Gastrocnemius medialis (tissue), 4 donors: ENCODE measurements around the gene VAC14.

Experiments used
- POLR2A ChIP-seq, 2 donors: fragments of 450-650 bp; IDR thresholded peaks; one replicate each; pipeline ENCODE4 v1.6.1; 2017; ENCODE audit warnings: antibody characterized with exemption in 2 of 2, mild to moderate bottlenecking in 2 of 2, moderate library complexity in 2 of 2
- TF ChIP-seq, protein P1 (sequence below), 5 experiments: fragments of 450-650 bp in 3 of 5; fragments of 200-600 bp in 2 of 5; sonication (generic) in 2 of 5; IDR thresholded peaks in 4 of 5; conservative IDR thresholded peaks in 1 of 5; 1 replicate in 4 of 5; 2 replicates in 1 of 5; pipeline ENCODE4 v1.5.1; 2016 to 2019; ENCODE audit warnings: antibody characterized with exemption in 5 of 5, mild to moderate bottlenecking in 3 of 5, moderate library complexity in 3 of 5

DNA sequence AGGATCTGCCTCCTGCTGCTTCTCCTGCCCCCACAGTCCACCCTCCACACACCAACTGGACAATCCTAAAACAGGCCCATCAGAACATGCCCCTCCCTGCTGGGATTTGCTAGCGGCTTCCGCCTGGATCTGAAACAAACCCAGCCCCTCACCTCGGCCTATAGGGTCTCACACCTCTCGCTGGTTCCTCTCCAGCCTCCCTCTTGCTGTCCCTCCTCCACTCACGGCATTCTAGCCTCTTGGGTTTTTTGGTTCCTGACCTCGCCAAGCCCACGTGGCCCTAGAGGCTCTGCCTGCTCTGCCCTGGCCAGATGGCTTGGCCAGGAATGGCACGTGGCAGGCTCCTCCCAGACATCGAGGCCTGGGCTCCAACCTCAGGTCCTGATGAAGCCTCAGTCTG, 99.4 kb downstream of the VAC14 start:
- TF ChIP-seq, protein P1, sequence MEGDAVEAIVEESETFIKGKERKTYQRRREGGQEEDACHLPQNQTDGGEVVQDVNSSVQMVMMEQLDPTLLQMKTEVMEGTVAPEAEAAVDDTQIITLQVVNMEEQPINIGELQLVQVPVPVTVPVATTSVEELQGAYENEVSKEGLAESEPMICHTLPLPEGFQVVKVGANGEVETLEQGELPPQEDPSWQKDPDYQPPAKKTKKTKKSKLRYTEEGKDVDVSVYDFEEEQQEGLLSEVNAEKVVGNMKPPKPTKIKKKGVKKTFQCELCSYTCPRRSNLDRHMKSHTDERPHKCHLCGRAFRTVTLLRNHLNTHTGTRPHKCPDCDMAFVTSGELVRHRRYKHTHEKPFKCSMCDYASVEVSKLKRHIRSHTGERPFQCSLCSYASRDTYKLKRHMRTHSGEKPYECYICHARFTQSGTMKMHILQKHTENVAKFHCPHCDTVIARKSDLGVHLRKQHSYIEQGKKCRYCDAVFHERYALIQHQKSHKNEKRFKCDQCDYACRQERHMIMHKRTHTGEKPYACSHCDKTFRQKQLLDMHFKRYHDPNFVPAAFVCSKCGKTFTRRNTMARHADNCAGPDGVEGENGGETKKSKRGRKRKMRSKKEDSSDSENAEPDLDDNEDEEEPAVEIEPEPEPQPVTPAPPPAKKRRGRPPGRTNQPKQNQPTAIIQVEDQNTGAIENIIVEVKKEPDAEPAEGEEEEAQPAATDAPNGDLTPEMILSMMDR (IDR thresholded peaks at IDR 0.05 in 4 of 5, conservative IDR thresholded peaks at IDR 0.05 in 1 of 5) = no peak
- no peak for TF ChIP-seq POLR2A (IDR thresholded peaks at IDR 0.05)
